ENCODE data around the gene MRFAP1.
"Not testable (repeated sequence)": the region's sequence is repeated elsewhere in the genome, so short reads cannot be mapped to it uniquely, and the experiment has no call there.

Gene MRFAP1

DNA sequence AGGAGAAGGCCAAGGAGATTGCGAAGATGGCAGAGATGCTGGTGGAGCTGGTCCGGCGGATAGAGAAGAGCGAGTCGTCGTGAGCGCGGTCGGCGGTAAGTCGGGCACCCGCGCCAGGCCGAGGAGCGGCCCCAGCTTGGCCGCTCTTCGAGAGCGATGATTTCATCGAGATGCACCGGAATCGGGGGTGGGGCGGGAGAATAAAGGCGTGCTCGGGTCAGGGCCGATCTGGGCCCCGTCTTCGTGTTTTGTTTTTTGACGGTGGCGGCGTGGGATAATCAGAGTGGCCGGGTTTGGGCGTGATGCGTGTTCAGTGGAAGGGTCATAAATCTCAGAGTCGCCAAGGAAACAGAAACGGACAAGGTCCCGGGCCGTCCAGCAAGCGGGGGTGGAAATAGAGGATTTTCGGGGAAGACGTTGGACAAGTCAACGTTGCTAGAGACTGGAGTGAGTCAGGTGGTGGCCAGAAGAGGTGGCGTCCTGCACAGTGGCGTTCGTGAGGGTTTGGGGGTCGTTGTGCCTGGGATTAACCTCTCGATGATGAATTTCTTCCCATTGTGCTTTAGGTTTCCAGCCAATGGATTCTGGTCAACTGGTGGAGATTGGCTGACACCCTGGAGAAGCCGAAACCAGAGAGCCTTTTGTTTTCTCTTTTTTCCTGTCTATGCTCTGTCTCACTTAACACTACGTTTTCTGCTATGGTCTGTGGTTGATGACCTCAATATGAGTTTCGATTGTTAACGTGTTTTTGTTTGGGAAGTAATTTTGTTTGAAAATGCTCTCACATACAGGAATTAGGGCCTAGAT is 882 bp downstream of the MRFAP1 start:
- peak; percentile 58 for DNase-seq

DNA sequence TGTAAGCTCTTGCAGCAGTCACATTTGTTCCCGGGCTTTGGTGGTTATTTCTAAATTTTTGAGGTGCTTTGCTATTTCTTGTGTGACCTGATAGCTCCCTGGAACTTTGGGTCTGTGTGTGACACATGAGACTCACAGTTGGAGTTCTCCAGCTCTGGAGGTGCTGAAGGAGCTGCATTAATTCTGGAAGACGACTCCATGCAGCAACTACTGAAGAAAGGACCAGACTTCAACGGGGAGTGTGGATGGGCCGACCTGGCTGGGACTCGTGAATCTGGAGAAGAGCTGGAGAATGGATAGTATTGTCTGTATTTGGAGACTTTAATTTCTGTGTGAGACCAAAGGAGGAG is 1.5 kb downstream of the MRFAP1 start:
- no peak for DNase-seq

DNA sequence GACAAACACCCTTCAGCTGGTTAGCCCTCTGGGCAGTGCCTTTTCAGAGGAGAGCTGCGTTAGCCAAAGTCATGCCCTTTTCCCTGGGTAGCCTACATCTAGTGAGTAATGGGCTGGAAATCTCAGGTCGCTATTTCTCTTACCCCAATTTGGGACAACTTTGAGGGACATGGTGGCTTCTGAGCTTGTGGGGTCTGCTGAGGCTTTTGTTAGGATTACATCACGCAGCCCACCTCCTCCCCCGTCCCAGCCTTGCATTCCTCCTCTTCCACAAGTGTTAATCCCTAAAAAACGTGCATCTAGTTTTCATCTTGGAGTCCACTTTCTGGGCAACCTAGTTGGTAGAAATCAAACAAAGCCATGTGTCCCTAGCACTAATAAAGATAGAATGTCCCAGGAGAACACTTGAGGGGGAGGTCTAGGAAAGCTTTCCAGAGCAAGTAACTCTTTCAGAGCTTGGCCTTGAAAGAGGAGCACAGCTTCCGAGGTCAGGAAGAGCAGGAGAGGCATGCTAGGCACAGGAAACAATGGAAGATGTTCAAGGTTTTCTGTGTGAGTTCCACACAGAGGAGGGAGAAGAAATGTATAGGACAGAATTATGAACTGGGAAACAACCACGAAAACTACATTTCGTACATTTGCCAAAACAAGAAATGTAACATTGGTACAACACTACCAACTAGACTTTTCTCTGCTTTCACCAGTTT is 2.8 kb downstream of the MRFAP1 start:
- DNase-seq: no peak

DNA sequence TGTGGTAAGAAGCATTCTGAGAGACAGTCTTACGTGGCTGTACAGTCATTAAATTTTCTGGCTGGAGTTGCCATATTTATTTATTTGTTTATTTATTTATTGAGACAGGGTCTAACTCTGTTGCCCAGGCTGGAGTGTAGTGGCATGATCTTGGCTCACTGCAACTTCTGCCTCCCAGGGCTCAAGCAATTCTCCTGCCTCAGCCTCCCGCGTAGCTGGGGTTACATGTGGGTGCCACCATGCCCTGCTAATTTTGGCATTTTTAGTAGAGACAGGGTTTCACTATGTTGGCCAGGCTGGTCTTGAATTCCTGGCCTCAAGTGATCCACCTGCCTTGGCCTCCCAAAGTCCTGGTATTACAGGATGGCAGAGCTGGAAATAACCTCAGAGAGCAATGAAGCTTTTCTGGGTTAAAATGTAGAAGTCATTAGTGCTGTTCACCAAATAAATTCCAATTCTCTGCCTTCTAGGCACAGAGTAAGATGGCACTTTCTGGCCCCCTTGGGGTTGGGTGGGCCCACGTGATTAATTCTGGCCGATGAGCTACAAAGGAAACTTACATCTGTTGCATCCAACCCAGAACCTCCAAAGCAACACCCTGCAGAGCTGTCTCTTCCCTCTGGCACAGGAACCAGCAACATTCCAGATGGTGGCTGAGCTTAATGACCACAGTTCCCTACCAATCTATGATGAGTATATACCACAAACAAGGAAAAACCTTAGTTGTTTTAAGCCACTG is 4.5 kb downstream of the MRFAP1 start:
- DNase-seq: no peak

DNA sequence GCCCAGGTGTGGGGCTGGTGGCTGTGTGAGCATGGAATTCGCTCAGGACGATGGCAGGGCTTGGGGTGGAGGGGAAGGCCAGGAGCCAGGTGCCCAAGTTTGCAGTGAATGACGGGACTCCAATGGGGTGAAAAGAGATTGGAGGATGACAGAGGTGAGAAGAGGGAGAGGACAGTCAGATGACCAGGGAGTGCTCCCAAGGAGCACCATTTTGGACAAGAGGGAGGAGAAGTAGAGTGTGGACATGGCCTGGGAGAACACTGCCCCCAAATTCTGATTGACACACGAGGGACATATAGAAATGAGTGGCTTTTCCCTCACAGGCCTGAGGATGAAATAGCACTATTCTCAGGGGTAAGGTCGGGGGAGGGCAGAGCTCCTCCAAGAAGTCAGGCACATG is 6.7 kb downstream of the MRFAP1 start:
- no peak for DNase-seq

DNA sequence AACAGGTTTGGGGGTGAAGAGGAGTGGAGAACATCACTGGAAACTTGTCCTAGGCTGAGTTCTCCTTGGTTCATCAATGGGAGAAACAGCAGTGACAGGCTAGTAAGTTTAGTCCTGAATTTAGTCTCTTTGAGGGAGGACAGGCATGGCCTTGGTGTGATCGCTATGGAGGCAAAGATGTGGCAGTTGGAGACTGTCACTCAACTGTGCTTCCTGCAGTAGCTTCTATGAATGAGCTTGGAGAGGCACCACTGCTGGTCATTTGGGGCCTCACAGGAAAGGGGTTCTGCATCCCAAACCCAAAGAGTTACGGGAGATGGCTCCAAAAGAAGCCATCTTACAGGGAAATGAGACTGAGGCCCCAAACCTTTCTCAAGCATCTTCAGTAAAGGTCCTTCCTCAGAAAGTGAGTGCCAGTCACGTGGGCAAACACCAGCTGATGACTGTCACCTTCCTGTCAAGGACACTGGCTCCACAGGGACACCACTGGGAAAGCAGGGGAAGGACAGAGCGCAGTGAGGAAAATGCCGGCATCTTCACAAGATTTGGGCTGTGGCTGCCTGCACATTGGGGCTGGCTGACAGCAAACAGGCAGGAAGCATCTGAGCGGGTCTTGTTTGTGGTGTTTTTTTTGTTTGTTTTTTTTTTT is 7.2 kb downstream of the MRFAP1 start:
- no peak for DNase-seq

DNA sequence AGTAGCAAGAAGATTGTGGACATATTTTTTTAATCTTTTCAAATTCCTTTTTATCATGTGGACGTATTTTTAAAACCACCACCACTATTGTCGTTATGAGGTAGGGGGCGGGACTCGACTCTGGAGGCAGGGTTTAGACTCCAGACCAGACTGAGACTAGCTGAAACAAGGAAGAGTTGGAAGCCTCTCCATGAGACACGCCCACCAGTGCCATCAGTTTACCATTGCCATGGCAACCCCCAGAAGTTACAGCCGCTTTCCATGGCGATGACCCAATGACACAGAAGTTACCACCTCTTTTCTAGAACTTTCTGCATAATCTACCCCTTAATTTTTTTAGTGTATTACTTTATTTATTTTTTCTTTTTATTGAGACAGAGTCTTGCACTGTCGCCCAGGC is 8.7 kb downstream of the MRFAP1 start:
- DNase-seq: no peak

DNA sequence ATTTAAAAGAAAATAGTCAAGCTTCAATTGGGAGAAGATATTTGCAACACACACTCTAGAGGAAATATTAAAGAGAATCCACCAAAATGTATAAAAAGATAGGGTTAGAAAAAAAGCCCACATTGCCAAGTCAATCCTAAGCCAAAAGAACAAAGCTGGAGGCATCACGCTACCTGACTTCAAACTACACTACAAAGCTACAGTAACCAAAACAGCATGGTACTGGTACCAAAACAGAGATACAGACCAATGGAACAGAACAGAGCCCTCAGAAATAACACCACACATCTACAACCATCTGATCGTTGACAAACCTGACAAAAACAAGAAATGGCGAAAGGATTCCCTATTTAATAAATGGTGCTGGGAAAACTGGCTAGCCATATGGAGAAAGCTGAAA is 13.7 kb downstream of the MRFAP1 start:
- DNase-seq: not testable (repeated sequence)

DNA sequence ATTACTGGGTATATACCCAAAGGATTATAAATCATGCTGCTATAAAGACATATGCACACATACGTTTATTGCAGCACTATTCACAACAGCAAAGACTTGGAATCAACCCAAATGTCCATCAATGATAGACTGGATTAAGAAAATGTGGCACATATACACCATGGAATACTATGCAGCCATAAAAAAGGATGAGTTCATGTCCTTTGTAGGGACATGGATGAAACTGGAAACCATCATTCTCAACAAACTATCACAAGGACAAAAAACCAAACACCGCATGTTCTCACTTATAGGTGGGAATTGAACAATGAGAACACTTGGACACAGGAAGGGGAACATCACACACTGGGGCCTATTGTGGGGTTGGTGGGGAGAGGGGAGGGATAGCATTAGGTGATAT is 14.8 kb downstream of the MRFAP1 start:
- not testable (repeated sequence) for DNase-seq

DNA sequence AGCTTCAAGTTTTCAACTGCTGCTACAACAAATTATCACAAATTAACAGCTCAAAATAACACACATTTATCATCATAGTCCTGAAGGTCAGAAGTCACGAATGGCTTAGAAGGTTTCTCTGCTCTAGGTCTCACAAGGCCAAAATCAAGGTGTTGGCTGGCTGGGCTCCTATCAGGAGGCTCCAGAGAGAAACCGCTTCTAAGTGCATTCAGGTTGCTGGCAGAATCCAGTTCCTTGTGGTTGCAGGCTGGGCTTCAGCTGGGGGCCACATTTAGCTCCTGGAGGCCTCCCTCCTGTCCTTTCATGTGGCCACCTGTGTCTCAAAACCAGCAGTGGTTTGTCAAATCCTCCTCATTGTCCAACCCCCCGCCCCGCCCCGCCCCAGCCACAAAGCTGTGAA is 15.4 kb downstream of the MRFAP1 start:
- DNase-seq: no peak

DNA sequence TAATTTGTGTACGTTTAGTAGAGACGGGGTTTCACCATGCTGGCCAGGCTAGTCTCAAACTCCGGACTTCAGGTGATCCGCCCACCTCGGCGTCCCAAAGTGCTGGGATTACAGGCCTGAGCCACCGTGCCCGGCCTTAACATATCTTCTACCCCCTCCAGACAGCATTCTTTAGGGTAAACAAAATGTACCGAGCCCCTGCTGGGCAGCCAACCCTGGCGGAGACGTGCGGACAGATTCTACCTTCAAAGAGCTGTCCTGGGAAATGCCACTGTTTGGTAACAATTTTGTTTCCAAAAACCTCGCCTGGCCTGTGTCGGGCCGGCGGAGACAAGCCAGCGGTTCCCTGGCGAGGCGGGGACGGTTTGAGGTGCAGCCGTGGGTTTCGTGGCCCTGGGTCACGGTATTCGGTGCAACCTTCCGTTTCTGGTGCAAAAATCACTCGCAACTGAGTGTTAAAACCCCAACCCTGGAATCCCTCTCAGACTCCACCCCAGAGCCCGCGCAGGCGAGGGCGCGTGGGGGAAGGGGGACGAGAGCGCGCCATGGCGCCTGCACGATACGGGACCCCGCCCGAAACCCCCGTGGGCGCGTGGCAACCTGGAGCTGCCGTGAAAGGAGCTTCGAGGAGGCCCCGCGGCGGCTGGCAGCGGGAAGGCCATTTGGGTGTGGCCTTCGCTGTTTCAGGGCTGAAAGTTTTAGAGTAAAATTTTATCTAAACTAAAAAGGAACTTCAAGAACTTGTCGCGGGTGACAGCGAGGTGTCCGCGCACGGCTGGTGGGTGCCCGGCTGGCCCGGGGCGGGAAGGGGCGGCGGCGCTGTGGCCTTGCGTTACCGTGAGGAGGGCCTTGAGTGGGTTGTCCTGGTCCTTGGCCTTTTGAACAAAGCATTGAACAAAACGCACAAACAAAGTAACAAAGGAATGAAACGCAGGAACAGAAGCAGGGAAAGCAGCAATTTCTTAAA is 17.0 kb downstream of the MRFAP1 start:
- no peak for DNase-seq

DNA sequence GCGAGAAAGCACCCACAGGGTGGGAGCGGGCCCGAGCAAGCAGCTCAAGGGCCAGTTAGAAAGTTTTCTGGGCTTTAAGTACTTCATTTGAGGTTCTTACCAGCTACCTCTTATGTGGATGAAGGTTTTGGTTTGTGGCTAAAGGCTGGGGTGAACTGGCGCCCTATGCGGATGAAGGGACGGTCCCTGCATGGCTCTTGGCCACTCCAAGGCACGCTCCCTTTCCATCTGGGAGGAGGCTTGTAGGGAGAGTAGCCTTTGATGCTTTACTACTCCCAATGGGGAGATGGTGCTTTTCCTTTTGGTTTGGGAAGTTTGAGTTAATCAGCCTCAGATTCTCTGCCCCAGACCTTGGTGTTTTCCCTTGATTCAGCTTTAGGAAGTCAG is 17.7 kb downstream of the MRFAP1 start:
- no peak for DNase-seq

DNA sequence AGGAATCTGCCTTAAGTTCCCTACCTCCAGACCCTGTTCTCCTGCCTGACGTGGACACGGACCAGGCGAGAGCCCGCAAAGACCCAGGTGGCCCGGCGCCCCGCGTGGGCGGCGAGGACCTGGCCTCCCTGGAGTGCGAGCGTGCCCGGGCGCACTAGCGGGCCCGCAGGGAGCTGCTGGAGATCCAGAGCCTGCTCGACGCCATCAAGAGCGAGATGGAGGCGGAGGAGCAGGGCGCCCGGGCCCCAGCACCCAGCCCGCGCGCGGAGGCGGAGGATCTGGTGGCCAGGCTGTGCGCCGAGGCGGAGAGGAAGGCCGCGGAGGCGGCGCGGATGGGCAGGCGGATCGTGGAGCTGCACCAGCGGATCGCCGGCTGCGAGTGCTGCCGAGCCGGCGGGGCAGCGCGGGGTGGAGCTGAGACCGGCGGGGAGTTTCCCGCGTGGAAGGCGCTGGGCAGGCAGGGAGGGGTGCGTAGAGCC is 18.2 kb downstream of the MRFAP1 start:
- DNase-seq: peak; percentile 62

DNA sequence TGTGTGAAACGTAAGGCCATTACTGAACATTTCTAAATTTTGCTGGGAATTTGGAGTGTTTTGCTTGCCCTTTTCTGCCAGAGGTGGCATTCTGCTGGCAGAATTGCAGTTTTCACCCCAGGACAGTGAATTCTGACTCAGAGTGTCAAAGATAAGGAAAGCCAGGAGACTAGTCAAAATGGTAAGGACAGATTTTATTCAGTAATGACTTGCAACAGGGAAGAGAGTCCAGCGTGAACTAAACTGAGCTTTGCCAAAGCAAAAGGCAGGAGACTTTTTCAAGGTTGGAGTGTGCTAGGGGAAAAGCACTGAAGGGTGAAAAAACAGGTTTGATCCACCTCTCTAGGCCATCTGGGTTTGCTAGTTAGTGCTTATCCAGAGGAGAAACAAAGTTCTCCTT is 19.4 kb downstream of the MRFAP1 start:
- DNase-seq: no peak

DNA sequence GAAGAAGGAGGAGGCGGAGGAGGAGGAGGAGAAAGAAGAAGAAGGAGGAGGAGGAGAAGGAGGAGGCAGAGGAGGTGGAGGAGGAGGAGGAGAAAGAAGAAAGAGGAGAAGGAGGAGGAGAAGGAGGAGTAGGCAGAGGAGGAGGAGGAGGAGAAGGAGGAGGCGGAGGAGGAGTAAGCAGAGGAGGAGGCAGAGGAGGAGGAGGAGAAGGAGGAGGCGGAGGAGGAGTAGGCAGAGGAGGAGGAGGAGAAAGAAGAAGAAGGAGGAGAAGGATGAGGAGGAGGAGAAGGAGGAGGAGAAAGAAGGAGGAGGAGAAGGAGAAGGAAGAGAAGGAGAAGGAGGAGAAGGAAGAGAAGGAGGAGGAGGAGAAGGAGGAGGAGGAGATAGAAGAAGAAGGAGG is 19.9 kb downstream of the MRFAP1 start:
- no peak for DNase-seq

DNA sequence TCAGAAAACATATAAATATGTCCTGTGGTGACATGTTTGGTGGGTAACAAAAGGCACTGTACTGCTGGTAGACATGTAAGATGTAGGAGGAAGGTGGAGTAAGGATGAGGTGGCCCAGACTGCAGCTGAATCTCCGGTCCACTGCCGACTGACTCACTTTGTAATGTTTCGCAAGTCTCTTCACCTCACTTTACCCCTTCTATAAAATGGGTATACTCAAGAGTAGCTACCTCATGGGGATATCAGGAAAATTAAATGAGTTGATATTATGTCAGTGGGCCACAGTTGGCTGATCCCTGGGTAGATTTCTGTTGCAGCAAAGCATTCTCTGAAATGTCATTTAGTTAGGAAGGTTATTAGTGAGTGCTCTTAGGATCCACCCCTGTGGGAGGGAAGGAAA is 22.1 kb downstream of the MRFAP1 start:
- no peak for DNase-seq

DNA sequence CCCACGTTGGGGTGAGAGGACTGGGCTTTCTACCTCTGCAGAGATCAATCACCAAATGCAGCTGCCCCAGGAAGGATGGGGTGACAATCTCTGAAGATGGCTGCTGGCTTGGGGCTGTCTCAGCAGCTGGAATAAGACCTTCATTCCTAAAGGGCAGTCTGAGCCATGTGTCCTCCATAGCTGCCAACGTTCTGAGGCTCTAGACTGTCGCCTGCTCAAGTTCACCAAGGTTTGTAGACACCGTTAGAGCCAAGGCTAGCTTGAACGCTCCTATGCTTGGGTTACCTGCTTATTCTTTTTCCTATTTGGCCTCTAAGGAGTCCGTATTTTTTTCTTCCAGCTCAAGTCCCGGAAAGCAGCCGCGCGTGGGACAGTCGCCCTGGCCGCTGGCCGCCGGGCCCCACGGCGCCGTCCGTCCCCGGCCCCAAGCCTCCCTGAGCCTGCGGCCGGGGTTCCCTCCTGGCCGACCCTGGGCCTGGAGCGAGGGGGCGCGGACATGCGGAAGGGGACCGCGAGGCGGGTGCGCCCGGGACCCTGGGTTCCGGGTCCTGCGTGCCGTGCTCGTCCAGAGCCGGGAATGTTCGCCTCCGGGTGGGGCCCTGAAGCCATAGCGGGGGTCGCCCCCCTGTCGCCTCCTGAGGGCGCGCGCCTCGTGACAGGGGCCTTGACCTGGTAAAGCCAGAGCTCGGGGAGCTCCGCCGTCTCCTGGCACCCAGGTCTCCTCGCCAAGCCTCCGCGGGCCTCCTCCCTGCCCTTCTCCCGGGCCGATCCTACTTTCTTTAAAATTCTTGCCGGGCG is 23.3 kb downstream of the MRFAP1 start:
- no peak for DNase-seq

DNA sequence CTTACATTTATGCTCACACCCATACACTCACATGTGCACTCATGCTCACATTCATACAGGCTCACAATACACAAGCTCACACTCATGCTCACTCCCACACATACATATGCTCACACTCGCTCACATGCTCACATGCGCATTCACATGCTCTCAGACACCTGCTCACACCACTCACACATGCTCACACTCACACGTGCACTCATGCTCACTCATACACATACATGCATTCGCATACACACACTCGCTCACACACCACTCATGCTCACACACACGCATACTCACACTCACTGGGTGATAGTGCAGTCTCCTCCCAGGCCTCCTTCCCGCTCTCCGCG is 24.8 kb downstream of the MRFAP1 start:
- no peak for DNase-seq

DNA sequence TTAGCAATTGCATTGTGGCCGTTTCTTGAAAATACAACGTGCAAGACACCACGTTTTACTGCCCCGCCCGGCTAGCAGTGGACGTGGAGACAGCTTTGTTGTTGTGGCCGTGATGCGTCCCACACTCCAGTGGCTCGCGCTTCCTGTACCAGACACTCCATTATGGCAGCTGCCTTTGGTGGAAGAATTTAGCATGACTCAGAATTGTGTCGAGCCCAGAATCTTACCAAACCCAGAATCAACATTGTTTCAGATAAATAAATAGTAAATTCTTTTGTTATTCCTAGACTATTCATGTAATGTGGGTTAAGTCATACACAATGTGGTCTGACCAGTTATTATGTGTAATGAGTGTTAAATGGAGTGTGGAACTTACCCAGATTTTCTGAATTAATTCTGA is 27.9 kb downstream of the MRFAP1 start:
- no peak for DNase-seq

DNA sequence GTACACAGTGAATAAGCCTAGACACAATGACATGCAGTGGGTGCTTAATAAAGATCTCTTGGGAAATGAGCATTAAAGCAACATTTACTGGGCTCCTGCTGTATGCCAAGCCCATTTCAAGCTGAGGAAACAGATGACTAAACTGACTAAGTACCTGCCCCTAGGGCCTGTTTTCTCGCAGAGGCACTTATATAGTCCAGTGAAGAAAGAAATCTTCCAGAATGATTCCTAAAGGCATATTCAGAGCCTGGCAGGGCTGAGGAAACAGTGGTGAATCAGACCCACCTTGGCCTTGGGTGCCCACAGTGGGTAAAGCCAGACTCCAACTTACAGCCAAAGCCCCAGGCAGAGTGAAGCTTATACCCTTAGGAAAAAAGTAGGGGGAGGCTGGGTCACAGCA is 31.2 kb downstream of the MRFAP1 start:
- no peak for DNase-seq

DNA sequence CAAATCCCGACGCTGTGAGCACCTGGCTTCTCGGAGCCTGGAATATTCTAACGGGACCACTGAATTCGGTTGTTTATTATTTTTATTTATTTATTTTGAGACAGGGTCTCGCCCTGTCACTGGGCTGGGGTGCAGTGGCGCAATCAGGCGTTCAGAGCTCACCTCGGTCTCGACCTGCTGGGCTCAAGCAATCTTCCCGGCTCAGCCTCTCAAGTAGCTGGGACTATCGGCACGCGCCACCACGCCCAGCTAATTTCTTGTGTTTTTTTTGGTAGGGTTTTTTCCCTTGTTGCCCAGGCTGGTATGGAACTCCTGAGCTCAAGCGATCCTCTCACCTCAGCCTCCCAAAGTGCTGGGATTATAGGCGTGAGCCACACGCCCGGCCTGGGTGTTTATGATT is 31.6 kb downstream of the MRFAP1 start:
- DNase-seq: no peak

All from stimulated activated CD8-positive, alpha-beta memory T cell treated with anti-CD3 and anti-CD28 coated beads, Interleukin-4, amount 100 ng/mL, for 48 hours (primary cell).